Measurements from ENCODE around the gene HOXA3.

The HOXA3 gene

GRCh38 chr7:27158436-27159265 lies 6.3 kb upstream of the HOXA3 start:
- H3K4me3 ChIP-seq (ENCODE audit: low read depth, low read length): no peak overlapping the region

GRCh38 chr7:27157702-27158431 lies 5.5 kb upstream of the HOXA3 start:
- H3K4me3 ChIP-seq (ENCODE audit: low read depth, low read length): no peak overlapping the region
- TF ChIP-seq, protein P1, sequence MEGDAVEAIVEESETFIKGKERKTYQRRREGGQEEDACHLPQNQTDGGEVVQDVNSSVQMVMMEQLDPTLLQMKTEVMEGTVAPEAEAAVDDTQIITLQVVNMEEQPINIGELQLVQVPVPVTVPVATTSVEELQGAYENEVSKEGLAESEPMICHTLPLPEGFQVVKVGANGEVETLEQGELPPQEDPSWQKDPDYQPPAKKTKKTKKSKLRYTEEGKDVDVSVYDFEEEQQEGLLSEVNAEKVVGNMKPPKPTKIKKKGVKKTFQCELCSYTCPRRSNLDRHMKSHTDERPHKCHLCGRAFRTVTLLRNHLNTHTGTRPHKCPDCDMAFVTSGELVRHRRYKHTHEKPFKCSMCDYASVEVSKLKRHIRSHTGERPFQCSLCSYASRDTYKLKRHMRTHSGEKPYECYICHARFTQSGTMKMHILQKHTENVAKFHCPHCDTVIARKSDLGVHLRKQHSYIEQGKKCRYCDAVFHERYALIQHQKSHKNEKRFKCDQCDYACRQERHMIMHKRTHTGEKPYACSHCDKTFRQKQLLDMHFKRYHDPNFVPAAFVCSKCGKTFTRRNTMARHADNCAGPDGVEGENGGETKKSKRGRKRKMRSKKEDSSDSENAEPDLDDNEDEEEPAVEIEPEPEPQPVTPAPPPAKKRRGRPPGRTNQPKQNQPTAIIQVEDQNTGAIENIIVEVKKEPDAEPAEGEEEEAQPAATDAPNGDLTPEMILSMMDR (IDR thresholded peaks at IDR 0.05; ENCODE audit: borderline replicate concordance, insufficient read depth, low read depth, low read length): no peak

More at GRCh38 chr7:27158436-27159265, 6.3 kb upstream of the HOXA3 start:
- TF ChIP-seq, protein P1 (IDR thresholded peaks at IDR 0.05; ENCODE audit: borderline replicate concordance, insufficient read depth, low read depth, low read length): no peak

DNA sequence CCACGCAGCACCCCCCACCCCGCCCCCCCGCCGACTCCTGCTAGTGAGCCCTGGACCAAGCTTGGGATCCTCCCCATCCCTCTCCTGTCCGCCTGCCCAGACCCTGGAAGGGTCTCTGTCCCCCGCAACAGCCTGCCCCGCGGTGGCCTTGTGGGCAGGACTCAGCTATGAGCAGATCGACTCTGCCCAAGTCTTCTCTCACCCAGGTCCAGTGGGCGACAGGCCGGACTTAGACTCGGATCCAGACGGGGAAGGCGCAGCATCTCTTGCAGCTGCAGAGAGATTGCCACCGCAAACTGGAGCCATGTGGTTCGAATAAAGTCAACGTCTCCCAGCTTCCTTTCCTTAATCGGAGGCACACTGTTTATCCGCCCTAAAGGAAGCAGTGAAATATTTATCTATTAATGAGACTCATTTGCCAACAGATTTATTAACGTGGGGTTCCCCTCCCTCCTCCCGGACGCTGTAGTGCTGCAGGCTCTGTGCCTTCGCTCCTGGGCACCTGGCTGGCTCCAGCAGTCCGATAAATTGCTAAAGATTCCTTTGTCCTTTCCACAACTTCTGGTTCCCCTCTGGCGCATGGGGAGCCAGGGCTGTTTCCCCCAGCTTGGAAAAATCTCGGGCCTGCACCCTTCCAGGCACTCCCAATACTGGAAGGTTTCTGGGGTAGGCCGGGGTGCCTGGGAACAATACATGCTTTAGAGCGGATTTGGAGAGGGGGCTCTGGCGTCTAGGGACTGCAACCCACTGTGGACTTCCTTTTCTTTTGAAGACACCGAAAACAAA lies 4.7 kb upstream of the HOXA3 start:
- TF ChIP-seq, protein P1 (IDR thresholded peaks at IDR 0.05; ENCODE audit: borderline replicate concordance, insufficient read depth, low read depth, low read length): no peak
- H3K4me3 ChIP-seq (ENCODE audit: low read depth, low read length): no peak overlapping the region

DNA sequence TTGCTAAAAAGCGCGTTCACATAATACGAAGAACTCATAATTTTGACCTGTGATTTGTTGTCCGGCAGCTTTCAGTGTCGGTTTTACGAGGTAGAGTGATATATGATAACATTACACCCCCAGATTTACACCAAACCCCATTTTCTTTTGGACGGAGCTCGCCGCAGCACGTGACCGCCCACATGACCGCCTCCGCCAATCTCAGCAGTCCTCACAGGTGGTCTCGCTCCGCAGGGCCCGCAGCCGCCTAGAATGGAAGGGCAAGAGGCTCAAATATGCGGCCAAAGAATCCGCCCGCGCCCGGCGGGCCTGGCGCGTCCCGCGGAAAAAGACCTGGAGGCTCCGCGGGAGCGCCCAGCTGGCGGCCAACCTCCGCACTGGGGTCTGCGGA lies 4.1 kb upstream of the HOXA3 start, which contains the start of gene HOXA7:
HOXA7 (minus strand) TSS at position 168 of the 391 bp plus-strand sequence; CDS start at position 38, 130 bp downstream.
- TF ChIP-seq, protein P1 (IDR thresholded peaks at IDR 0.05; ENCODE audit: borderline replicate concordance, insufficient read depth, low read depth, low read length): no peak
- no peak within 1 kb of the TSS for H3K4me3 ChIP-seq (ENCODE audit: low read depth, low read length)

DNA sequence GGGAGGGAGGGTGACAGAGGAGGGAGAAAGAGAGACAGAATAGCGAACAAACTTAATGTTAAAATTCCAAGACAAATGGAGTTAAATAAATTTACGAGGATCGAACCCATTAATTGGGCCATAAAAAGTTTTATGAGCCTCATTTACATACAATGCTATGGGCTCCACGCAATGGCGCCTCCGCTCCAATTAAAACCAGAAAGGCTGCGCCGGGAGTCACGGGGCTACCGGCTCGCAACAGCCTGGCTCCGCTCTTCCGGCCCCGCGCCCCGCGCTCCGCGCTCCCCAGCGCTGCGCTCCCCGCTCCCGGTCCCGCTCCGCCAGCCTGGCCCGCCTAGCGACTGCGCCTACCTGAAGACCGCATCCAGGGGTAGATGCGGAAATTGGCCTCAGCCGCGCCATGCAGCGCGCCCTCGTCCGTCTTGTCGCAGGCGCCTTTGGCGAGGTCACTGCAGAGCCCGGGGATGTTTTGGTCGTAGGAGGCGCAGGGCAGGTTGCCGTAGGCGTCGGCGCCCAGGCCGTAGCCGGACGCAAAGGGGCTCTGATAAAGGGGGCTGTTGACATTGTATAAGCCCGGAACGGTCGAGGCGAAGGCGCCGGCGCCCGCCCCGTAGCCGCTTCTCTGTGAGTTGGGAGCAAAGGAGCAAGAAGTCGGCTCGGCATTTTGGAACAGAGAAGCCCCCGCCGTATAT lies 3.6 kb upstream of the HOXA3 start:
- no peak overlapping the region for H3K4me3 ChIP-seq (ENCODE audit: low read depth, low read length)
- TF ChIP-seq, protein P1 (IDR thresholded peaks at IDR 0.05; ENCODE audit: borderline replicate concordance, insufficient read depth, low read depth, low read length): no peak

Data from GM12875 (cell line).